ENCODE measurements around the gene EFR3B.

EFR3B gene

DNA sequence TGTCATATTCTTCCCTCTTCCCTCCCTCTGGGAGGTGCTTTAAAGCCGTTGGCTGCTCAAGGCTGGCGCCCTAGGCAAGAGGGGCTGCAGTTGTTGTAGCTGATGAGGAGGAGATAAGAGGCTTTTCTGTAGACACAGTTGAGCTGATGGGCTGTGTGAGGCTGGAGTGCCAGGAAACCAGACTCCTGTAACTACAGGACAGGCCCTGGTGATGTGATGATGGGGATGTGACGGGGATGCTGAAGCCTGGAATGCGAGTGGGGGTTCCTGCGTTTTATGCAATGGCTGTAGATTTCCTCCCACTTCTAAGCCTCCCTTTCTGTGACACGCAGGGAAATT lies 5.7 kb upstream of the EFR3B start:
- DNase-seq = no peak

DNA sequence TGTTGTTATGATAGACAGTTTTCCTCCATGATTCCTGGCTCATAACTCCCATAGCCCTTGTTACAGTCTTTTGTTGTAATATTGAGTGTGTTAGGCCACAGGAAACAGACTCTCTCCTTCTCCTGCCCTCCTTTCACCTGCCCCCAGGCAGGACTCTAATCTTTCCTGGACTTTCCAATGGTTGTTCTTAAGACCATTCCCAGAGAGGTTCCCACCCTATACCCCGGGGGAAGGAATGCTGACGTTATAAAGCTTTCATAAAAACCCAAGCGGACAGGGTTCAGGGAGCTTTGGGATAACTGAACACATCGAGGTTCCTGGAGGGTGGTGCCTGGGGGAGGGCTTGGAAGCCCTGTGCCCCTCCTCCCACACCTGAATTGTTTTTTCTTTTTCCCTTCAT lies 2.8 kb upstream of the EFR3B start:
- no peak for DNase-seq

DNA sequence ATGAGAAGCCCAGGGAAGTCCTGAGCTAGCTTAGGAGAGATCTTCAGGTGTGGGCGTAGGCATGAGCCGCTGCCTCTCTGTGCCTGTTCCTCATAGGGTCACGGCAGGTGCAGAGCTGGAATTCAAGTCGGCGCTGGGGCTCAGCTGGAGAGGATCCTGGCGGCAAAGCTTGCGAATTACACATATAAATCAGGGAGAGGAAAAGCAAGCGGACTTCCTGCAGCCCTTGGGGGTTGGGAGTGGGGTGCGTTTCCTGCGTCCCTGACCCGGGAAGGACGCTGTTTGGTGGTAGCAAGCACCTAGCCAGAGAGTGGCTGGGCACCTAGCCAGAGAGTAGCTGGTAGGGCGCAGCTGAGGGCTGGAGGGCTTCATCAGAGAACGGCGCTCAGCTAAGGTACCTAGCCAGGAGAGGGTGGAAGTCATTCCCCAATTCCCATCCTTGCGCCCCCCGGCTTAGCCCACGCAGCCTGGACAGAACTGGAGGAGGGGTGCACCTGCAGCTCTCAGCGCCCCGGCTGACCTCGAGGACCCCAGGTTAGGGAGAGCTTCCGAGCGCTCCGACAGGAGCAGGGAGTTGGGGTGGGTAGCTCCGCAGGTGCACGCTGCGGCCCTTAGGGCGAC lies 459 bp upstream of the EFR3B start:
- DNase-seq = no peak

DNA sequence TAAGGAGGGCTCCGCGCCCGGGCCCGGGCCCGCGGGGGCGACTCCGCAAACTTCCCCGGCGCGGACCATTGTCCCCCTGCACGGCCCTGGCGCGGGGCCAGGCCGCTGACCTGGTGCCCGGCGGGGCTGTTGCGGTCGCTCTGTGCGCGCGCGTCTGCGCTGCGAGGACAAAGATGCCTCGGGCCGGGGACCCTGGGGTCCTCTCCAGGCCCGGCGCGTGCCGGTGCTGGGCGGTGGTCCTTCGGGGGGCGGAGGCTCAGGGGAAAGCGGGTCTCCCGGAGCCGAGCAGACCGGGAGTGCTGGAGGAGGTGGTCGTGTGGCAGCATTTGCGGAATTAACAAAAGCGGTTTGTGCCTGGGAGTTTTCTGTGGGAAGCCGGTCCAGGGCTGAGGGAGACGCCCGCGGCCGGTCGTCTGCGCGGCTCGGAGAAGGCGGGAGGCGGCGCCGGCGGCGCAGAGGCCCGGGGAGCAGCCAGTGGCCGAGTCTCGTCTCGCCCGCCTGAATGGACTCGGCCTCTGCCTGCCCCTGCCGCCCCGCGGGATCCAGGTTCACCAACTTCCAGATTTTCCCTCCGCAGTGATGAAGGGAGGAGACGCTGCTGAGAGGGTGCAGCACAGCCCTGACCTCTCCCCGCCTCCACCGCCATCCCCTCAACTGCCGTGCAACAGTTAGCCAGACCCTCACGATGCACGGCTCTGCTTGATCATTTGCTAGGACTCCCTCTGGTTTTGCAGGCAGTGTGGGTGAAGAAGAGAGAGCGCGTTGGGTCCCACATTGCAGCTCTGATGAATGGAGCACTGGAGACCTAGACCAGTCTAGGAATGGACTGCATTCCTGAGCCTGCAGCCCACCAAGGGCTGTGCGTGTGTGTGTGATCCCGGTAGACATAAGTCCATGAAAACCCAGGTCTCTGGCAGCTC lies 705 bp downstream of the EFR3B start:
- DNase-seq = peak; percentile 32

DNA sequence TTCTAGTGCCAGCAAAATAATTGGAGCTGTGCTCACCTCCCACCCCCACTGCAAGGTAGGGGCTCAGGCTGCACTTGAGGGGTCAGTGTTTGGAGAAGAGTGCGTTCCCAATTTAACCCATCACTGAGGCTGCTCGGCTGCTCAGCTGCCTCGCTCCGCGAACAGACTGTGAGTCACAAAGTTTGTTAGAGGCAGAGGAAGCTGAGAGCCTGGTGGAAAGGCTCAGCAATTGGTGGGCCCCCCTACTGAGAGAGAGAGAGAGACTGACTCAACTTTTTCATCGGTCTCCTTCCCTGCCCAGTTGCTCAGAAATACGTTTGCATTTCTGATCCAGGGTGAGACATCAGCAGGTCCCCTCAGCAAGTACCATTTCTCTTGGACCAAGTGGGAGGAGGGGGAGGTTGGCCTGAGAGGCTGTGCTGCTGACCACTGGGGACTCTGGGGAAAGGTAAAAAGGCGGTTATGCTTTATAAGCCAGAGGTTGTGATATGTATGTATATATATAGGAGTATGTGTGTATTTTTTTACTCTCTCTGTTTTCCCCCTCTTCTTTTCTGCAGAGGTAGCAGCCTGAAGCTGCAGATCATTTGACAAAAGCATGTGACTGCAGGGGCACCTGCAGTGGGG lies 1.5 kb downstream of the EFR3B start:
- DNase-seq = peak; percentile 46

DNA sequence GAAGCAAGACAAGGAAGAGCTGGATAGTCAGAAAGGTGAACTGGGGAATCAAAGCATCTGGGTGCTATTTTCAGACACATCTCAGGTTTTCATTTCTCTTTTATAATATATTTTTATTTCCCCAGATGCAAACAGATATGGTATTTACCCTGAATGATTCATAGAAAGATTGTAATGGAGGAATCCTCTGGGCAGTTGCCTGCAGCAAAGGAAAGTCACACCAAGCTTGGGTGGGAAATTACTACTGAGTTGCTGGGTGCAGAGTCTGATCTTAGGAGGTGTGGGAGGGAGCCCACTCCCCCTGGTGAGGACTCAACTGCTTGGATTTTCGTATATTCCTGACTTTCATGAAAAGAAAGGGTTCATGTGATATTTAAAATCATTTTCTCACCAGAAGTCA lies 2.1 kb downstream of the EFR3B start:
- no peak for DNase-seq

DNA sequence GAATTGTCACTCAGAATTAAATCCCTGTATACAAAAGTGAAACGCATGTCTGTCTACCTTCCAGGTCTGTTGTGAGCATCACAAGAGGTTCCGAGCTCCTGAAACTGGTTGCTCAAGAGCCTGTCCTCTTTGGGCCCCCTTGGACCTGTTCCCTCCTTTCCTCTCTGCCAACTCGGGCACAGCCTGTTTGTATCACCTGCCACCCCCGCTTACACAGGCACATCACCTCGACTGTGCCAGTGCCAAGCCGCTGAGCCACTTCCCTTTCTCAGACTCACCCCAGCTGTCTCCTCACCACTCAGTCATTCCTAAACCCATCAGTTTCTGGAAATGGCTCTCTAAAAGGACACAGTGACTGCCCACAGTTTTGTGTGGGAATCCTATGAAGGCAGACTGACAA lies 3.1 kb downstream of the EFR3B start:
- no peak for DNase-seq

DNA sequence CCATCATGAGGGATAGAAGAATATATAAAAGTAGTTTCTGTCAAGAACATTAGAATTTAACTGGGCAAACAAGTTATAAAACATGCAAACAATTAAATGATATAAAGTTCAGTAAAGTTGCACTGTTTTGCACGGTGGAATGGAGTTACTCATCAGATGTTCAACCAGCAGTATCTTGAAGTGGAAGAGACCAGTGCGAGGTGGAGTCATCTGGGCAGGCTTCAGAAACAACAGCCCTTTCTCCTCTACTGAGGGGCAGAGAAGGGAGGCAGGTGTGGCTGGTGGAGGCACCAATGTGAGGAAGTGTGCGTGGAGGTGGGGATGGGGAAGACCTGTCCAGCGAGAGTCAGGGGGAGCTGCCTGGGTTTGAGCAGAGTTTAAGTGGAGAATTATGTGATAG lies 7.5 kb downstream of the EFR3B start:
- DNase-seq = no peak

DNA sequence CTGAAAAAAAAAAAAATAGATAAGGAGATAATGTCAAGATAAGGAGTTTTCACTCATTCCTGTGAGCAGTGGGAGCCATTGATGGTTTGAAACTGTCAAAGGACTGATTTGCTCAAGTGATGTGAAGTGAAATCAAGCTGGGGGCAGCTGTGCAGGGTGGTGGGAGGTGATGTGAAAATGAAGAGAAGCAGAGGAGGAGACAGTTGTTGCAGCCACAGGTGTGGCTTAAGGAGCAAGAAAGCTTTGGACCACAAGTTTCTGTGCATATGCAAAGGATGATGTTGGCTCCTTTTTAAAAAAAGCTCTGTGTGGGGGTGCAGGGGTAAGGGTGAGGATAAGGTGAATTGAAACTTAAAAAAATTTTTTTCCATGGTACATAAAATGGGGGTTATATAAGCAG lies 8.3 kb downstream of the EFR3B start:
- DNase-seq = no peak

DNA sequence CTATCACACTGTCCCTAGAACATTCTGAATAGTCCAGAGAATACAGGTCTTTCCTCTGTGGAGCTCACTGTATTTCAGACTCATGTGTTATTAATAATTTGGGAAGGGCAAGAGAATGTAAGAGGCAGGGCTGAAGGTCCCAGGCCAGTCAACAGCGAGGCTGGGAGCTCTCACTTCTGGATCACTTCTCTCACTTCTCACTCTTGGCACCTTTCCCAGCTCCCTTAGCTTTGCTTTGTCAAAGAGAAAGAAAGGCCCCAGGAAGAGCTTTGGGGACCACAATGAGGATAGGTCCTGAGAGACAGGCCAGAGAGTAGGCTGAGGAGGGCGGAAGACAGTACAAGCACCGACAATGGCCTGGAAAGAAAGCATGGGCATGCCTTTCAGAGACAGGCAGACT lies 11.2 kb downstream of the EFR3B start:
- DNase-seq = no peak

DNA sequence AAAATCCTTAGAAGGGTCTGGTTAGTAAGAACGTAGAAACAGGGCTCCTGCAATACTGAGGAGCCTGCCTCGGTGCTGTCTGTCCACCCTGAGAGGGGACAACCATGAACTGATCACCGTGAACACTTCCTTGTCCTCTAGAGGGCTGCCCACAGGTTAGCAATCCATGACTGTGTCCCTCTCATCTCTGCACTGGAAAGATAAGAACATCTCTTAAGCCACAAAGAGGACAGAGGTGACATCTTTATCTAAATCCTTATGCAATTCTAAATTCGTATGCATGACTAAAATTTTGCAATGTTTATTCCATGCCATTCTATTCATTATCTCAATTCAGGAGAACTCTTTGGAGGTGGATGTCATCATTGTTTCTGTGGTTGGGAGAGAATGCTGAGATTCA lies 12.8 kb downstream of the EFR3B start:
- DNase-seq = no peak

DNA sequence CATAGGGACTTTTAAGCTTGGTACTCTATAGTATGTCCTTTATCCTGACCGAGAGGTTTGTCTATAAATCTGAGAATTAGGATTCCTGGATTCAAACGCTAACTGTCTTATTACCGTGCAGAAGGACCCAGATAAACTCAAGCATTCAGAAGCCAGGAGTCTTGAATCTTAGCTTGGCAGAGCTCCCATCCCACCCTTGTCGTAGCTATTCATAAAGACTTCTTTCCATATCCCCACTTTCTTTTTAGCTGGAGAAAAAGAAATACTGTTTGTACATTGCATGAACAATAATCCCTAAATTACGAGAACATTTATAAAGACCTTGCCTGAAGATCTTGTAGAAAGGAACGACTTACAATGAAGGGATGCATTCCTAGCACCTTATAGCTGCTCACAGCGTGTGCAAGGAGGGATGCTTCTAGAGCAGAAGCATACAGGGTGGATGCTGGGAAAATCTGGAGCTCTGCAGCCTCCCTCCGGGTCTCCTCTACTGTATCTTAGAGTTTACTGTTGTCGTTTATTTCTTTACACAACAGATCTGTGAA lies 13.6 kb downstream of the EFR3B start:
- DNase-seq = no peak

DNA sequence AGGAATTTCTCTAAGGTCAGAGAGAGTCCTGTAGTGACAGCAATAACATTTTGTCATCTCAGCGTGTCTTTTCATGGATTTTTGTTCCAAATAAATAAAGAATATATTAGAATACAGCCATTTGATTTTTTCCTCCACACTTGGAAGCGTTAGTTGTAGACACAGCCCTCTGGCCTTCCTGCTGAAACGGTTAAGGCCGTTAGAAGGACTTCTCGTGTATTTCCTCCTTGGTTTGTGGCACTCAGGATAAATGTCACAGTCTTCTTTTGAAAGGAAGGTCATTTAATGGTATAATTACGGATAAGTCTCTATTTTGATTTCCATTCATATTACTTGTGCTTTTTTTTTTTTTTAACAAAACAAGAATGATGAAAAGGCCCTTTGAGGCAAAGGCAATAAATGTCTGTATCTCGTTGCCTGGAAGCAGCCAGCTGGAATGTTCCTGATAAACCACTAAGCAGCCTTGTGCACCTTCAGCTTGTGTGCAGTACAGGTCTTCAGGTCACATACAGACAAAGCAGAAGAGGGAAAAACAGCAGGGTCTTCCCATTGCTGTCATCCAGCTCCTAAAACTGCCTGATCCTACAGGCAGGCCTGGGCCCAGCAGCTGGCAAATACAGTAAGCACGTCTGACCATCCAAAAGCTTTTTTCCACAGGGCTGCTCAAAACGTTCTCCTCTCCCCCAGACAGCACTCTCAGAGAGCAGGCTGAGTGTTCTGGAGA lies 14.4 kb downstream of the EFR3B start:
- no peak for DNase-seq

DNA sequence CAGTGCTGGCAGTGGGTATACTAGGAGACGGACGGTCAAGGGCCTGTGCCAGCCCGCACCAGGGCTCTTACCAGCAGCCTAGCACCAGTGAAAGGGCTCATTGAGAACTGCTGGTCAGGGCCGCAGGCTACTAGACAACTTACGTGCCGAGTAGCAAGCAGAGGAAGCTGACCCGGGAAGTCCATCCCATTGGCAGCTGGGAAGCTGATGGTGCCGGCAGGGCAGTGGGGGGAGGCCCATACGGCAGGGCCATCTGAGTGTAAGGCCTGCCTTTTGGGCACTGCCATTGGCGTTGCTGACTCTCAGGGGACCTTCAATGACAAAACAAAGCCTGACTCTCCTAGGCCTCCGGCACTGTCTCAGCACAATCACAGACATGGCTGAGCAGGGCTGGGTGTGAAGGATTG lies 20.6 kb downstream of the EFR3B start:
- DNase-seq = no peak

DNA sequence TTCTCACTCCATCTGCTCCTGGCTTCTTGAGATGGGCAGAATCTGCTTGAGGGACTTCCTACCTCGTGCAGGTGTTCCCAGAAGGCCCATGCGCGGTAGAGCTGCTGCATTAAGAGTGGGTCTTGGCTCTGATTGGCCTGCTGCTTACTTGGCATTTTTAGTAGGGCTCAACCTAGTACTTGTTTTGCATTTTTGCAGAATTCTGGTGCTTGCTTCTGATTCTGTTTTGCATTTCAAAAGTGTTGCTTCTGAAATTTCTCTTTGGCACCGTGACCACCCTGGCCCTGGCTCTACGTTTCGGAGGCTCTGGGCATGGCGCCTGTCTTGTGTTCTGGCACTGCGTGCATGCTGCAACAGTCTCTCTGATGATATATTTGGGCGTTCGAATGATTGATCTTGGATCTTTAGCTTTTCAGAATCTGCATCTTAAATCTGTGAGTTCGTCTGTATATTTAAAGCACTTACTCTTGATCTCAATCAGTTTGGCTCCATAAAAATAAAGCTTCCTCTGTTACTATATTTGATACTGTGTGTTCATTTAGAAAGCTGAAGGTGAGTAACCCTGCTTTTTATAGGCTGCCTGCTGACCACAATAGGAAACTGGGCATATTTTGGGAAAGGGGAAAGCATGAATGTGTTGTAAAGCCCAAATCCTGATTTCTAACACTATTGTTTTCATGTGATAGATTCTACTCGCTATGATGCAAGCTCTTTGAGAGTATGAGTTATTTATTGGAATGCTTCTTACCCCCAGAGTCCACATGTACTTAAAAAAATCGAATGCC lies 22.2 kb downstream of the EFR3B start:
- no peak for DNase-seq

DNA sequence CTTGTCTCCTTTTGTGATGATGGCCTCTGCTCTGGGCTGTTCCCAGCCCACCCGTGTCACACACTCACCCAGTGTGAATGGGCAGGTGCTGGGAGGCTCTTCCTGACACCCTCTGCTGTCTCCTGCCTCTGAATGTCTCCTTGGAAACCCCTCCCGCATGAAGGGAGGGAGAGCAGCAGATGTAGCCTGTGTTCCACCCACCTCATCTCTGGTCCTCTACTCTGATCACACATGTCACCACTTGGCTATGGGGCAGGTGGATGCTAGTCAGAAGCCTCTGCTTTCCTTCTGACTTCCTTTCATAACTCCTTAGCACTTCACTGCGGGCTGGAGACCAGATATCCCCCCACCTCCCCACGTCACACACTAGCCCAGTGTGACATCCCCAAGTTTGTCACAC lies 23.9 kb downstream of the EFR3B start:
- DNase-seq = no peak

DNA sequence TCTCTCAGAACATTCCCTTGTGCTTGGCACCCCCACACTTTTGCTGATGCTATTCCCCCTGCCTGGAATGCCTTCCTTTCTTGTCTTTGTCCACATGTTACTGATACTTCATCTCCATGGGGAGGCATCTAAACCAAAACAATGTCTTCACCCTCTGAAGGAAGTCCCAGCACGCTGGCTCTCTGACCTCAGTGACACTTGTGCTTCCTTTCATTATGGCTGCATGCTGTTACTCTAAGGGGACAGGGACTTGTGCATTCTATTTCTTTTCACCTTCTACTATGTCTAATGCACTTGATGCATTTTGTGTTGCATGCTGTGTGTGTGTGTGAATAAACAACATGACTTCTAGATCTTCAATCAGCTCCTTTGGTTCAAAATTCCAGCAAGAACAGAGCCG lies 24.6 kb downstream of the EFR3B start:
- DNase-seq = no peak

DNA sequence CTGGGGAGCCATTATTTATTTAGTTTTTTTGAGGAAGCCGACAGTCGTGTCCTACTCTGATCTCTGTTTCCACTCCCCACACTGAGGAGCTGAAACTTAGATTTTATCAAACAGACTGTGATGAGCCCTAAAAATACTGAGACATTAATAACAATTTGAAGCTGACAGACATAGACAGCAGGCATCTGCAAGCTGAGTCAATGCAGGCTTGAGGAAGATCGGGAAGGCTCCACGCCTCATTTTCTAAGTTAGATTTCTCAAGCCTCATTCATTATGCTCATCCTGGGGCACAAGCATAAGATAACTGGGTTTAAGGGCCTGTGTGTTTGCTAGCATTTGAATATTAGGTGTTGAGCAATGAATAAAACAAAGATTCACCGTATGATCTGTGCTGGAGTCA lies 26.3 kb downstream of the EFR3B start:
- DNase-seq = no peak

DNA sequence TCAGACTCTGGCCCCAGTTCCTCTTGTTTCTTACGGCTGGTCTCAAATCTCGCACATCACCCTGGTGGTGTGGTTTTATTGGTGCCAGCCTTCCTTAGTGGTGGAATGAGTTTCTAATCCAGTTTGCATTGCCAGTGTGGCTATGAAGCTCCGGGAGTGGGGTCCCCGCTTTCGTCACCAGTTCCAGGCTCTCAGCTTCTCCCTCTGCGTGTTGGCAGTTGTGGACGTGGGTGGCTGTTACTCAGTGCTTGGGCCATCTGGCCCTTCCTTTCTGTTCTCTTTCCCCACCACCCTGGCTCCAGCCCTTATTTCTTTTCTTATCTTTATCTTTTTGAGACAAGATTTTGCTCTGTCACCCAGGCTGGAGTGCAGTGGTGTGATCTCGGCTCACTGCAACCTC lies 30.1 kb downstream of the EFR3B start:
- no peak for DNase-seq

DNA sequence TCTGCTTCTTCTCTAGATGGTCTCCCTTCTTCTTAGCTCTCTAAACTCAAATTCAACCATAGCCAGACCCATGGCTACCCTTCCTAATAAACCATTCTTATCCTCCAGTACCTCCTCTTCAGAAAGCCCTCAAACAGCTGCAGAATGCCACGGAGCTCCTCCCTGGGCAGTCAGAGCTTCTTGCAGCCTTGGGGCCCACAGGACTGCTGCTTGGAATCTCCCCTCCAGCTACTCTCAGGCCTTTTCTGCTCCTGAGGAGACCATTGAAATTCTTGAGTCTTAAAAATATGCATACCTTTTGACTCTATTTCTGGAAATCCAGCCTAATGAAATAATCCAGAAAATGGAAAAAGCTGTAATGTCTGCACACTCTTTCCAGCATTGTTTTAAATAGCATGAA lies 30.7 kb downstream of the EFR3B start:
- no peak for DNase-seq

DNA sequence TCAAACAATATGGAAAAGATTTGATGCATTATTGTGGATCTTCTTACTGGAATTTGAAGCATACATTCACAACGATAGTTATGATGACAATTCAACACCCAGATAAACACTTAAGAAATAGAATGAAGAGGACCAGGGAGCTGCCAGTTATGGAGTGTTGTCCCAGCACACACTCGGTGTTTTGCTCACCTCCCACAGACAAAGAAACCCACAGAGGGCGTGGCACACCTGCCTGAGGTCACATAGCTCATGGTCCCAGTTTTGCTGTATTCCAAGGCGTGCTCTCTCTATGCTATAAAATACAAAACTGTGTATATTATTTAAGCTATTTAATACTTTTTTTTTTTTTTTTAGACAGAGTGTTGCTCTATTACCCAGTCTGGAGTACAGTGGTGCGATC lies 31.1 kb downstream of the EFR3B start:
- DNase-seq = no peak

DNA sequence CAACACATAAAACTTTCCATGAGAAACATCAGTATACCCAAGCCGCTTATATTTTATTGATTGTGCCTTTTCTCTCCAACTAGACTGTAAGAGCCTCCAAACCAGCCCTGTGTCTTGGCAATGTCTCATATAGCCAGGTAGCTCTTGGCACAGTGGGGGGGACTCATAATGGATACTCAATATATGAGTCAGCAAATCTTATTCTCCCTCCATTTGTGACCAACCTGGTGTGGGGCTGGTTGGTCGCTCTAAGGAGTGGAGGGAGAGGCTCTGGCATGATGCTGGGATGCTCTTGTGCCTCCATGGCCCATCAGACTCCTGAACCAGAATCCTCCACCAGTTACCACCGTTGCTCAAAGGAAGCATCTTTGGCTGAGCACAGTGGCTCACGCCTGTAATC lies 32.0 kb downstream of the EFR3B start:
- DNase-seq = no peak

DNA sequence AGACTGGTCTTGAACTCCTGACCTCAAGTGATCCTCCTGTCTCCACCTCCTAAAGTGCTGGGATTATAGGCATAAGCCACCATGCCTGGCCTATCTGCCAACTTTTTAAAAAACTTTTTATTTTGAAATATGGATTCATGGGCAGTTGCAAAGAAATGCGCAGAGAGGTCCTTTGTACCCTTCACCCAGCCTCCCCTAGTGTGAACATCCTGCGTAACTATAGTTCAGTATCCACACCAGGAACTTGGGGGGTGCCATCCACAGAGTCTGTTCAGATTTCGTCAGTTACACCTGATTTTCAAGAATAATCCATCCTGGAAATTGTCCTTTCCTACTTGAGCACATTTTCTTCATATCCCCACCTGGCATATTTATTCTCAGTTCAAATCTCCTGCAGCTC lies 33.0 kb downstream of the EFR3B start:
- DNase-seq = no peak

Data from activated T-cell treated with anti-CD3 and anti-CD28 coated beads, Interleukin-2, amount 50 U/mL, for 1 hour (primary cell).